ENCODE results near the gene PCDHA10. TPM values are rescaled to one million over a fixed set of nuclear protein-coding genes. Genes with fewer than 3 reads are reported as not detected.
"Not testable (repeated sequence)": the region's sequence is repeated elsewhere in the genome, so short reads cannot be mapped to it uniquely, and the experiment has no call there.

The PCDHA10 gene
- total RNA-seq, 1 experiment from 2014 or later: 0.04 TPM

DNA sequence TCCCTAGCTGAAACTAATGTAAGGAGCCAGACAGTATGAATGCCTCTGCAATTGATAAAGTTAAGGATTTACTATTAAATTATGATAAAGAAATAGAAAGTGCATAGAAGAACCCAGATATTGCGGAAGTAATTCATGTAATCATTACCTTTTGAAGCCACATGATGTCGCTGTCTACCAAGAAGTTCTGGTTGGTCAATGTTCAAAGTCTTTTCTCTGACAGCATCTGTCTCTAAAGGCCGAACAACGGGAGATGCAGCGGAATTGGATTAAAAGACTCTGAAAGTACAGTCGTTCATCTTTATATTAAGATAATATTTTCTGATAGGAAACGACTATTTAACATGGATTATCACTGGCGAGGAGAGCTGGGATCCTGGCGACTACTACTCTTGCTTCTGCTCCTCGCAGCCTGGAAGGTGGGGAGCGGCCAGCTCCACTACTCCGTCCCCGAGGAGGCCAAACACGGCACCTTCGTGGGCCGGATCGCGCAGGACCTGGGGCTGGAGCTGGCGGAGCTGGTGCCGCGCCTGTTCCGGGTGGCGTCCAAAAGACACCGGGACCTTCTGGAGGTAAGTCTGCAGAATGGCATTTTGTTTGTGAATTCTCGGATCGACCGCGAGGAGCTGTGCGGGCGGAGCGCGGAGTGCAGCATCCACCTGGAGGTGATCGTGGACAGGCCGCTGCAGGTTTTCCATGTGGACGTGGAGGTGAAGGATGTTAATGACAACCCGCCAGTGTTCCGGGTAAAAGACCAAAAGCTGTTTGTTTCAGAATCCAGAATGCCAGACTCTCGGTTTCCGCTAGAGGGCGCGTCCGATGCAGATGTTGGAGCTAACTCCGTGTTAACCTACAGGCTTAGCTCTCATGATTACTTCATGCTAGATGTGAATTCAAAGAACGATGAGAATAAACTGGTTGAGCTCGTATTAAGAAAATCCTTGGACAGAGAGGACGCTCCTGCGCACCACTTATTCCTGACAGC, 14.4 kb upstream of the PCDHA10 start, which contains the start of gene PCDHA8:
TSS of gene PCDHA8 (plus strand) at position 210 of the 985 bp plus-strand sequence. CDS start at position 345, 135 bp downstream.
- POLR2A ChIA-PET (ENCODE audit: unreplicated experiment): interaction anchor here (0.6 to 0.7 kb wide), 2 partner anchors 157 to 556 kb away, joined by 3 to 7 read pairs; no protein-coding TSS in a partner anchor
- DNase-seq (peak; percentile 73), ATAC-seq (peak; percentile 92)
- Histone ChIP-seq H3K4me3 (ENCODE audit: low read length) (peak within 1 kb of the TSS; percentile 74), H3F3A (ENCODE audit: low read length, unreplicated experiment) (no peaks in the 10 kb centered on the region), H3K79me2 (ENCODE audit: low read length) (no peaks in the 10 kb centered on the region), H2AFZ (ENCODE audit: low read length) (peak within 1 kb of the TSS; percentile 93), H3K27ac (ENCODE audit: low read length) (no peak within 1 kb of the TSS), H3K4me2 (ENCODE audit: low read length) (peak within 1 kb of the TSS; percentile 91), H3K9me2 (replicated peaks; ENCODE audit: low read length) (no peaks in the 10 kb centered on the region), H3K27me3 (ENCODE audit: low read length) (no peaks in the 10 kb centered on the region), H3K9me3 (ENCODE audit: low read length) (no peaks in the 10 kb centered on the region), H3K36me3 (ENCODE audit: low read depth, low read length) (no peaks in the 10 kb centered on the region), H4K20me1 (ENCODE audit: low read length) (no peaks in the 10 kb centered on the region), H3K9ac (ENCODE audit: low read length) (peak within 1 kb of the TSS; percentile 44; the same call in 1 of the 2 replicates), H3K4me1 (ENCODE audit: insufficient read depth, low read length) (no peaks in the 10 kb centered on the region)
- TF ChIP-seq, protein P1, sequence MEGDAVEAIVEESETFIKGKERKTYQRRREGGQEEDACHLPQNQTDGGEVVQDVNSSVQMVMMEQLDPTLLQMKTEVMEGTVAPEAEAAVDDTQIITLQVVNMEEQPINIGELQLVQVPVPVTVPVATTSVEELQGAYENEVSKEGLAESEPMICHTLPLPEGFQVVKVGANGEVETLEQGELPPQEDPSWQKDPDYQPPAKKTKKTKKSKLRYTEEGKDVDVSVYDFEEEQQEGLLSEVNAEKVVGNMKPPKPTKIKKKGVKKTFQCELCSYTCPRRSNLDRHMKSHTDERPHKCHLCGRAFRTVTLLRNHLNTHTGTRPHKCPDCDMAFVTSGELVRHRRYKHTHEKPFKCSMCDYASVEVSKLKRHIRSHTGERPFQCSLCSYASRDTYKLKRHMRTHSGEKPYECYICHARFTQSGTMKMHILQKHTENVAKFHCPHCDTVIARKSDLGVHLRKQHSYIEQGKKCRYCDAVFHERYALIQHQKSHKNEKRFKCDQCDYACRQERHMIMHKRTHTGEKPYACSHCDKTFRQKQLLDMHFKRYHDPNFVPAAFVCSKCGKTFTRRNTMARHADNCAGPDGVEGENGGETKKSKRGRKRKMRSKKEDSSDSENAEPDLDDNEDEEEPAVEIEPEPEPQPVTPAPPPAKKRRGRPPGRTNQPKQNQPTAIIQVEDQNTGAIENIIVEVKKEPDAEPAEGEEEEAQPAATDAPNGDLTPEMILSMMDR (conservative IDR thresholded peaks at IDR 0.05; ENCODE audit: low read depth, low read length): peak; percentile 69
- no peak for TF ChIP-seq EZH2 (IDR thresholded peaks at IDR 0.05; ENCODE audit: low read length, unreplicated experiment)
- TF ChIP-seq EZH2phosphoT487 (IDR thresholded peaks at IDR 0.05; ENCODE audit: borderline replicate concordance, low read length): no peak
- BruUV-seq (replicated peaks): no TSS peak
- CTCF ChIA-PET: interaction anchor here (0.5 to 1.5 kb wide), 13 partner anchors 20 to 1798 kb away, joined by 3 to 34 read pairs (median 4); partner anchors contain the start of genes PCDHA5 and PCDHB1
- intact Hi-C loops (cut with micrococcal nuclease): loop anchor here (1.0 to 10.0 kb wide), 5 partner anchors 34 to 724 kb away; partner anchors contain the start of genes PCDHA12, PCDHA13 and PCDHA4

DNA sequence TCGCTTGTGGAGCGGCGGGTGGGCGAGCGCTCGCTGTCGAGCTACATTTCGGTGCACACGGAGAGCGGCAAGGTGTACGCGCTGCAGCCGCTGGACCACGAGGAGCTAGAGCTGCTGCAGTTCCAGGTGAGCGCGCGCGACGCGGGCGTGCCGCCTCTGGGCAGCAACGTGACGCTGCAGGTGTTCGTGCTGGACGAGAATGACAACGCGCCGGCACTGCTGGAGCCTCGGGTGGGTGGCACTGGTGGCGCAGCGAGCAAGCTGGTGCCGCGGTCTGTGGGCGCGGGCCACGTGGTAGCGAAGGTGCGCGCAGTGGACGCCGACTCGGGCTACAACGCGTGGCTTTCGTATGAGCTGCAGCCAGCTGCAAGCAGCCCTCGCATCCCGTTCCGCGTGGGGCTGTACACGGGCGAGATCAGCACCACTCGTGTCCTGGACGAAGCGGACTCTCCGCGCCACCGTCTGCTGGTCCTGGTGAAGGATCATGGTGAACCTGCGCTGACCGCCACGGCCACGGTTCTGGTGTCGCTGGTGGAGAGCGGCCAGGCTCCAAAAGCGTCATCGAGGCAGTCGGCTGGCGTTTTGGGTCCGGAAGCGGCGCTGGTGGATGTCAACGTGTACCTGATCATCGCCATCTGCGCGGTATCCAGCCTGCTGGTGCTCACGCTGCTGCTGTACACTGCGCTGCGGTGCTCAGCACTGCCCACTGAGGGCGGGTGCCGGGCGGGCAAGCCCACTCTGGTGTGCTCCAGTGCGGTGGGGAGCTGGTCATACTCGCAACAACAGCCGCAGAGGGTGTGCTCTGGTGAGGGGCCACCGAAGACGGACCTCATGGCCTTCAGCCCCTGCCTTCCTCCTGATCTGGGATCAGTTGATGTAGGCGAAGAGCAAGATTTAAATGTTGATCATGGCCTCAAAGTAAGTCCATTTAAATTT, 12.6 kb upstream of the PCDHA10 start:
- Histone ChIP-seq H3K27me3 (ENCODE audit: low read length) (no peaks in the 10 kb centered on the region), H3K36me3 (ENCODE audit: low read depth, low read length) (no peaks in the 10 kb centered on the region), H3K4me3 (ENCODE audit: low read length) (no peak overlapping the region), H3K9ac (ENCODE audit: low read length) (no peak overlapping the region), H3K4me2 (ENCODE audit: low read length) (no peak overlapping the region), H3F3A (ENCODE audit: low read length, unreplicated experiment) (no peaks in the 10 kb centered on the region), H3K4me1 (ENCODE audit: insufficient read depth, low read length) (no peaks in the 10 kb centered on the region), H4K20me1 (ENCODE audit: low read length) (no peaks in the 10 kb centered on the region), H3K9me2 (replicated peaks; ENCODE audit: low read length) (no peaks in the 10 kb centered on the region), H3K9me3 (ENCODE audit: low read length) (no peaks in the 10 kb centered on the region), H3K27ac (ENCODE audit: low read length) (no peak overlapping the region), H2AFZ (ENCODE audit: low read length) (no peak overlapping the region), H3K79me2 (ENCODE audit: low read length) (no peaks in the 10 kb centered on the region)
- no TSS peak for BruUV-seq (replicated peaks)
- ChIA-PET CTCF (no interaction called here), POLR2A (ENCODE audit: unreplicated experiment) (no interaction called here)
- DNase-seq (no peak), ATAC-seq (no peak)
- intact Hi-C loops (cut with micrococcal nuclease): loop anchor here (10.0 kb wide), 1 partner anchor 722 kb away; no protein-coding TSS in a partner anchor
- no peak for TF ChIP-seq EZH2phosphoT487 (IDR thresholded peaks at IDR 0.05; ENCODE audit: borderline replicate concordance, low read length)
- TF ChIP-seq, protein P1 (conservative IDR thresholded peaks at IDR 0.05; ENCODE audit: low read depth, low read length): no peak
- no peak for TF ChIP-seq EZH2 (IDR thresholded peaks at IDR 0.05; ENCODE audit: low read length, unreplicated experiment)

DNA sequence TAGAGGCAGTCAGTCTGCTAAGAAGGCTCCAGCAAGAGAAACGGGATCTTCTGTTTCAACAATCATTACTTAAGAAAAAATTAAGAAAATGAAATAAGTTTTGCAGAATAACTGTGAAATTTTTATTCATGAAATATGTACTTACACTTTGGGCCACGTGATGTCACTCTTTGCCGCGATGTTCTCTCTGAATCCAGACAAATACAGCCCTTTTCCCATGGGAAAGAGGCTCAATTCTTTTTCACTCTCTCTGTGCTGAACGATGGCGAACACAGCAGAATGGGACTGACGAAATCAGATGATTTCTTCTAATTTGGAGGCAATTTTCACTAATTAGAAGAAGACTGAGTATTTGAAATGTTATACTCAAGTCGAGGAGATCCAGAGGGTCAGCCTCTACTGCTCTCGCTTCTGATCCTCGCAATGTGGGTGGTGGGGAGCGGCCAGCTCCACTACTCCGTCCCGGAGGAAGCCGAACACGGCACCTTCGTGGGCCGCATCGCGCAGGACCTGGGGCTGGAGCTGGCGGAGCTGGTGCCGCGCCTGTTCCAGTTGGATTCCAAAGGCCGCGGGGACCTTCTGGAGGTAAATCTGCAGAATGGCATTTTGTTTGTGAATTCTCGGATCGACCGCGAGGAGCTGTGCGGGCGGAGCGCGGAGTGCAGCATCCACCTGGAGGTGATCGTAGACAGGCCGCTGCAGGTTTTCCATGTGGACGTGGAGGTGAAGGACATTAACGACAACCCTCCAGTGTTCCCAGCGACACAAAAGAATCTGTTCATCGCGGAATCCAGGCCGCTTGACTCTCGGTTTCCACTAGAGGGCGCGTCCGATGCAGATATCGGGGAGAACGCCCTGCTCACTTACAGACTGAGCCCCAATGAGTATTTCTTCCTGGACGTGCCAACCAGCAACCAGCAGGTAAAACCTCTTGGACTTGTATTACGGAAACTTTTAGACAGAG, 7.3 kb upstream of the PCDHA10 start, which contains the start of gene PCDHA9:
TSS of gene PCDHA9 (plus strand) at position 244 of the 964 bp plus-strand sequence. CDS start at position 358, 114 bp downstream.
- H2AFZ ChIP-seq (ENCODE audit: low read length); H3K4me2 ChIP-seq (ENCODE audit: low read length); H3K9ac ChIP-seq (ENCODE audit: low read length); H4K20me1 ChIP-seq (ENCODE audit: low read length); H3K27ac ChIP-seq (ENCODE audit: low read length); POLR2A ChIA-PET (ENCODE audit: unreplicated experiment); H3K27me3 ChIP-seq (ENCODE audit: low read length); ATAC-seq; H3K36me3 ChIP-seq (ENCODE audit: low read depth, low read length); H3K4me1 ChIP-seq (ENCODE audit: insufficient read depth, low read length); H3F3A ChIP-seq (ENCODE audit: low read length, unreplicated experiment); H3K9me2 ChIP-seq (replicated peaks; ENCODE audit: low read length); CTCF ChIA-PET; BruUV-seq (replicated peaks); H3K4me3 ChIP-seq (ENCODE audit: low read length); H3K9me3 ChIP-seq (ENCODE audit: low read length); DNase-seq; H3K79me2 ChIP-seq (ENCODE audit: low read length): not testable (repeated sequence)
- intact Hi-C loops (cut with micrococcal nuclease): loop anchor here (10.0 kb wide), 1 partner anchor 716 kb away; no protein-coding TSS in a partner anchor

All from PC-3 (cell line).